ENCODE measurements around the gene HM13.

DNA sequence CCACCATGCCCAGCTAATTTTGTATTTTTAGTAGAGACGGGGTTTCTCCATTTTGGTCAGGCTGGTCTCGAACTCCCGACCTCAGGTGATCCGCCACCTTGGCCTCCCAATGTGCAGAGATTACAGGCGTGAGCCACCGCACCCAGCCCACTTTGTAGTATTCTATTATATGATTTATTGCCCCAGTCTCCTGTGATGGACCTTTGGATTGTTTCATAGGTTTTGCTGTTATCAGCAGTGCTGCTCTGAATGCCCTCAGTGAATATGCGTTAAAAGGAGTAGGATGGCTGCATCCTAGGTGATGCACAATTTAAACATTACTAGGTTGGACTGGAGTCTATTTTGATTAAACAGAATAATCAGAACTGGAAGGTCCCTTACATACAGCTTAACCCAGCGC, 101.2 kb downstream of the HM13 start:
- TF ChIP-seq POLR2A (IDR thresholded peaks at IDR 0.05; ENCODE audit: low read depth, low read length) (no peak), TAF1 (IDR thresholded peaks at IDR 0.05; ENCODE audit: borderline replicate concordance, low read depth, low read length) (no peak), POLR2AphosphoS5 (IDR thresholded peaks at IDR 0.05; ENCODE audit: low read depth, low read length) (no peak)

Measured in GM12892 (cell line).